HepG2 (cell line): ENCODE data around the gene ATXN7L3. TPM values are rescaled to one million over a fixed set of nuclear protein-coding genes. Genes with fewer than 3 reads are reported as not detected.

Source experiments
- ATAD3A ChIP-seq: sonication (generic); formaldehyde crosslinking; IDR thresholded peaks from 2 replicates; pipeline ENCODE4 v1.4.0; 2020; ENCODE audit warnings: missing genetic modification reagents
- BATF2 ChIP-seq: sonication (generic); formaldehyde crosslinking; IDR thresholded peaks from 2 replicates; pipeline ENCODE4 v1.8.0; 2022; ENCODE audit warnings: mild to moderate bottlenecking, missing genetic modification reagents, moderate library complexity
- BHLHE40 ChIP-seq: IDR thresholded peaks from 2 replicates; pipeline ENCODE4 v1.6.1; 2011; ENCODE audit warnings: low read length, improper control_type of control experiment
- ETV6 ChIP-seq: sonication (generic); formaldehyde crosslinking; conservative IDR thresholded peaks from 2 replicates; pipeline ENCODE4 v1.4.0; 2020; ENCODE audit warnings: missing genetic modification reagents
- NCOA1 ChIP-seq: sonication (generic); formaldehyde crosslinking; IDR thresholded peaks from 2 replicates; pipeline ENCODE4 v1.9.0; 2021; ENCODE audit warnings: missing genetic modification reagents
- PAF1 ChIP-seq: IDR thresholded peaks from 2 replicates; pipeline ENCODE4 v1.6.1; 2016; ENCODE audit warnings: missing genetic modification reagents, missing compliant biosample characterization
- RAD21 ChIP-seq: fragments of 450-650 bp; formaldehyde crosslinking; IDR thresholded peaks from 2 replicates; pipeline ENCODE4 v1.5.0; 2020; ENCODE audit warnings: mild to moderate bottlenecking
- YEATS2 ChIP-seq: sonication (generic); formaldehyde crosslinking; IDR thresholded peaks from 2 replicates; pipeline ENCODE4 v1.4.0; 2020; ENCODE audit warnings: missing genetic modification reagents, borderline replicate concordance
- ZNF263 ChIP-seq: sonication (generic); formaldehyde crosslinking; IDR thresholded peaks from 2 replicates; pipeline ENCODE4 v1.4.0; 2020; ENCODE audit warnings: missing genetic modification reagents
- ZNF333 ChIP-seq: sonication (generic); formaldehyde crosslinking; IDR thresholded peaks from 2 replicates; pipeline ENCODE4 v1.4.0; 2020; ENCODE audit warnings: mild to moderate bottlenecking, missing genetic modification reagents, borderline replicate concordance
- ZNF441 ChIP-seq: sonication (generic); formaldehyde crosslinking; IDR thresholded peaks from 2 replicates; pipeline ENCODE4 v1.7.0; 2021; ENCODE audit warnings: missing genetic modification reagents, borderline replicate concordance
- ZNF549 ChIP-seq: sonication (generic); formaldehyde crosslinking; IDR thresholded peaks from 2 replicates; pipeline ENCODE4 v1.5.0; 2020; ENCODE audit warnings: missing genetic modification reagents
- ZSCAN31 ChIP-seq: sonication (generic); formaldehyde crosslinking; IDR thresholded peaks from 2 replicates; pipeline ENCODE4 v1.5.0; 2020; ENCODE audit warnings: low read depth, mild to moderate bottlenecking, missing genetic modification reagents
- polyA plus RNA-seq, 8 experiments: library from polyadenylated mRNA; depleted of rRNA in 3 of 8; stranded (reverse) in 7 of 8; unstranded in 1 of 8; fragments of >200 nt; fragmentation: Illumina TruSeq in 4 of 8; extraction: Trizol in 4 of 8; gene quantifications; 2 replicates each; pipeline versions ENCODE4 v1.2.1 to v1.2.3, GENCODE V29; 2011 to 2016; ENCODE audit warnings: low read depth in 4 of 8, missing spikeins in 1 of 8, mixed read lengths in 1 of 8; ENCODE audit not compliant: insufficient read depth in 1 of 8
- total RNA-seq, 5 experiments: library from RNA; depleted of rRNA; stranded (reverse); fragments of >200 nt; fragmentation: Illumina TruSeq; extraction: Trizol; gene quantifications; 2 replicates each; pipeline ENCODE4 v1.2.3, GENCODE V29; 2016; ENCODE audit warnings: low read depth in 1 of 5
- TF ChIP-seq, protein P1 (sequence below): sonication (generic); formaldehyde crosslinking; IDR thresholded peaks from 2 replicates; pipeline ENCODE4 v1.4.0; 2020; ENCODE audit warnings: missing genetic modification reagents, borderline replicate concordance
- TF ChIP-seq, protein P2 (sequence below): sonication (generic); formaldehyde crosslinking; IDR thresholded peaks from 2 replicates; pipeline ENCODE4 v1.4.0; 2020; ENCODE audit warnings: missing genetic modification reagents
- TF ChIP-seq, protein P3 (sequence below), 2 experiments: sonication (generic) in 1 of 2; formaldehyde crosslinking in 1 of 2; IDR thresholded peaks; 2 replicates each; pipeline versions ENCODE4 v1.4.0 to v1.6.1; 2016 to 2020; ENCODE audit warnings: borderline replicate concordance in 1 of 2, low read depth in 1 of 2, mild to moderate bottlenecking in 1 of 2, missing genetic modification reagents in 1 of 2

Gene ATXN7L3
- total and polyA plus RNA-seq, 2 of the 13 experiments (the other 11 are each of a cell fraction or from before 2014, with no cell fraction given): 44.5 to 59.1 TPM

DNA sequence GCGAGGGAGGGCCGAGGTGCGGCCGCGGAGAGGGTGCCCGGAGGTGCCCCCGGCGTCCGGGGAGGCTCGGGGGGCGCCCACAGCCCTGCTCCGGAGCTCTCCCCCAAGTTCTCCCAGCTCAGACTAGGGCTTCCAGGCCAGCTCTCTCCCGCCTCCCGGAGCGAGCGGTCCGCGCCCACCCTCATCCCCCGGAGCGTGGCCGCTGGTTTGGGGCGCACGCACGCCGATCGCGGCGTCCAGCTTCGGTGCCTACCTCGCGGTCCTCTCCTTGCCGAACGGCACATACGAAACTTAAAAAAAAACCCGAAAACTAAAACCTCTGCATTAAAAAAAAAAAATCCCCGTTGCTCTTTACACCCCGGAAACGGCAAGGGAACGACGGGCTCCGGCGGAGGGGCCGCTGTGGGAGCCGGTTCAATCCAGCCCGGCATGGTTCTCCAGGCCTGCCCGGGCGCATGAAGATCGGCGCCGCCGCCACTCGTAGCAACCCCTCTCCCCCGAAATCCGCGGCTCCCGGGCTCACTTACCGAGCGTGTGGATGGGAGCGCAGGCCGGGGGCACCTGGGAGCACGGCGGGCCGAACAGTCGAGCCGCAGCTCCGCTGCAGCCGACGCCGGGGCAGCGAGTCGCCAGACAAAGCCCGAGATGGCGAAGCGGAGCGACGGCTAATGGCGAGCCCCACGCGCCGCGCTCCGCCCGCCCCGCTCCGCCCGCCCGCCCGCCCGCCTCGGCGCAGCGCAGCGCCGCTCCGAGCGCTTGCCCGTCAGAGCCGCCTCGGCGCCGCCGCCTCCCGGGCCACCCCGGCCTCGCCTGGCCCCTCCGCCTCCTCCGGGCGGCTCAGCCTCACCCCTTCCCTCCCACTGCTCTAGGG, 20.8 kb upstream of the ATXN7L3 start (continued):
- TF ChIP-seq, protein P1, sequence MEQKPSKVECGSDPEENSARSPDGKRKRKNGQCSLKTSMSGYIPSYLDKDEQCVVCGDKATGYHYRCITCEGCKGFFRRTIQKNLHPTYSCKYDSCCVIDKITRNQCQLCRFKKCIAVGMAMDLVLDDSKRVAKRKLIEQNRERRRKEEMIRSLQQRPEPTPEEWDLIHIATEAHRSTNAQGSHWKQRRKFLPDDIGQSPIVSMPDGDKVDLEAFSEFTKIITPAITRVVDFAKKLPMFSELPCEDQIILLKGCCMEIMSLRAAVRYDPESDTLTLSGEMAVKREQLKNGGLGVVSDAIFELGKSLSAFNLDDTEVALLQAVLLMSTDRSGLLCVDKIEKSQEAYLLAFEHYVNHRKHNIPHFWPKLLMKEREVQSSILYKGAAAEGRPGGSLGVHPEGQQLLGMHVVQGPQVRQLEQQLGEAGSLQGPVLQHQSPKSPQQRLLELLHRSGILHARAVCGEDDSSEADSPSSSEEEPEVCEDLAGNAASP (CRISPR knock-in tag): no peak
- TF ChIP-seq, protein P2, sequence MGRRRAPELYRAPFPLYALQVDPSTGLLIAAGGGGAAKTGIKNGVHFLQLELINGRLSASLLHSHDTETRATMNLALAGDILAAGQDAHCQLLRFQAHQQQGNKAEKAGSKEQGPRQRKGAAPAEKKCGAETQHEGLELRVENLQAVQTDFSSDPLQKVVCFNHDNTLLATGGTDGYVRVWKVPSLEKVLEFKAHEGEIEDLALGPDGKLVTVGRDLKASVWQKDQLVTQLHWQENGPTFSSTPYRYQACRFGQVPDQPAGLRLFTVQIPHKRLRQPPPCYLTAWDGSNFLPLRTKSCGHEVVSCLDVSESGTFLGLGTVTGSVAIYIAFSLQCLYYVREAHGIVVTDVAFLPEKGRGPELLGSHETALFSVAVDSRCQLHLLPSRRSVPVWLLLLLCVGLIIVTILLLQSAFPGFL (CRISPR knock-in tag): no peak
- TF ChIP-seq NCOA1 (CRISPR knock-in tag) (no peak), ZSCAN31 (no peak), PAF1 (CRISPR knock-in tag) (no peak), ZNF441 (CRISPR knock-in tag) (no peak), ZNF333 (CRISPR knock-in tag) (peak; percentile 41; the same call in 1 of the 2 replicates), BHLHE40 (no peak), ETV6 (CRISPR knock-in tag) (no peak), ATAD3A (CRISPR knock-in tag) (no peak), BATF2 (CRISPR knock-in tag) (0 out of 2 replicates have a peak, but pooled peaks have one; percentile 18), ZNF263 (CRISPR knock-in tag) (peak; percentile 85), ZNF549 (CRISPR knock-in tag) (peak; percentile 67; the same call in 1 of the 2 replicates), YEATS2 (CRISPR knock-in tag) (no peak), RAD21 (CRISPR knock-in tag) (peak; percentile 44)
- TF ChIP-seq, protein P3, sequence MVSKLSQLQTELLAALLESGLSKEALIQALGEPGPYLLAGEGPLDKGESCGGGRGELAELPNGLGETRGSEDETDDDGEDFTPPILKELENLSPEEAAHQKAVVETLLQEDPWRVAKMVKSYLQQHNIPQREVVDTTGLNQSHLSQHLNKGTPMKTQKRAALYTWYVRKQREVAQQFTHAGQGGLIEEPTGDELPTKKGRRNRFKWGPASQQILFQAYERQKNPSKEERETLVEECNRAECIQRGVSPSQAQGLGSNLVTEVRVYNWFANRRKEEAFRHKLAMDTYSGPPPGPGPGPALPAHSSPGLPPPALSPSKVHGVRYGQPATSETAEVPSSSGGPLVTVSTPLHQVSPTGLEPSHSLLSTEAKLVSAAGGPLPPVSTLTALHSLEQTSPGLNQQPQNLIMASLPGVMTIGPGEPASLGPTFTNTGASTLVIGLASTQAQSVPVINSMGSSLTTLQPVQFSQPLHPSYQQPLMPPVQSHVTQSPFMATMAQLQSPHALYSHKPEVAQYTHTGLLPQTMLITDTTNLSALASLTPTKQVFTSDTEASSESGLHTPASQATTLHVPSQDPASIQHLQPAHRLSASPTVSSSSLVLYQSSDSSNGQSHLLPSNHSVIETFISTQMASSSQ (IDR thresholded peaks at IDR 0.05; ENCODE audit: low read depth): no peak
- TF ChIP-seq, protein P3 (CRISPR knock-in tag; IDR thresholded peaks at IDR 0.05; ENCODE audit: borderline replicate concordance): no peak
